K562 treated with DMSO at 1 percent for 48 hours (cell line): Measurements from ENCODE around the gene PET100. TPM values are rescaled to one million over a fixed set of nuclear protein-coding genes. Genes with fewer than 3 reads are reported as not detected.

Experiments used
- total RNA-seq: library from RNA; unstranded; fragments of 300-600 nt; gene quantifications from 2 replicates; pipeline ENCODE4 v1.2.3, GENCODE V29; 2022; ENCODE audit warnings: low replicate concordance; ENCODE audit errors: extremely low read depth

The PET100 gene, protein sequence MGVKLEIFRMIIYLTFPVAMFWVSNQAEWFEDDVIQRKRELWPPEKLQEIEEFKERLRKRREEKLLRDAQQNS
- total RNA-seq: not detected in 2 replicates

DNA sequence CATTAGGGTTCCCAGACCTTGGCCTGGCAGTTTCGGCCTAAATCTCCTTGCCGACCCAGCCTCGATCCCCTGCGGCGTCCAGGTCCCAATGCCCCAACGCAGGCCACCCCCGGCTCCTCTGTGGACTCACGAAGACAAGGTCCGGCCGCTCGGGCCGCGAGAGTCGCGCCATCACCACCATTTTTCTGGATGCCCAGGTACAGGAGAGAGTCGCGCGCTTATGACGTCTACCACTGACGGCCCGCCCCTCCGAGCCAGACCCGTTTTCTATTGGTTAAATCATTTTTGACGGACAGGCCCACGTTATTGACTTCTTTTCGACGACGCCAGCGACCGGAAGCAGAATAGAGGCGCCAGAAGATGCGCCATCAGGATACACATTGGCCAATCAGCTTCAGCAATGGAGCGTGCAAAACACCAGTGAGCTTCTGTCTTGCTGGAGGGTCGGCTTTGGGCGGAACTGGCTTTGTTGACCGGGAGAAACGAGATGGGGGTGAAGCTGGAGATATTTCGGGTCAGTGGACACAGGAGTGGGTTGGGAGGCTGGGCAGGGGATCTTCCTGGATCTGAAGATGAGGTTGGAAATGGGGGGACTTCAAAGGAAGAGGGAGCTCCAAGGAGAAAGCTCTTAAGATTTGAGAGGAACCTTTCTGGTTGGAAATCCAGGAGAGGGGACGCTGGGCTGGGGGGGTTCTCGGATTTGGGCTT, at the start of gene PET100, which contains the start of gene XAB2:
Gene PET100, plus strand, starts transcription at position 447 of the 708 bp plus-strand sequence. Its CDS starts 41 bp downstream, at position 488.
Gene XAB2, minus strand, starts transcription at position 199 of the 708 bp plus-strand sequence. Its CDS starts 18 bp downstream, at position 181.

DNA sequence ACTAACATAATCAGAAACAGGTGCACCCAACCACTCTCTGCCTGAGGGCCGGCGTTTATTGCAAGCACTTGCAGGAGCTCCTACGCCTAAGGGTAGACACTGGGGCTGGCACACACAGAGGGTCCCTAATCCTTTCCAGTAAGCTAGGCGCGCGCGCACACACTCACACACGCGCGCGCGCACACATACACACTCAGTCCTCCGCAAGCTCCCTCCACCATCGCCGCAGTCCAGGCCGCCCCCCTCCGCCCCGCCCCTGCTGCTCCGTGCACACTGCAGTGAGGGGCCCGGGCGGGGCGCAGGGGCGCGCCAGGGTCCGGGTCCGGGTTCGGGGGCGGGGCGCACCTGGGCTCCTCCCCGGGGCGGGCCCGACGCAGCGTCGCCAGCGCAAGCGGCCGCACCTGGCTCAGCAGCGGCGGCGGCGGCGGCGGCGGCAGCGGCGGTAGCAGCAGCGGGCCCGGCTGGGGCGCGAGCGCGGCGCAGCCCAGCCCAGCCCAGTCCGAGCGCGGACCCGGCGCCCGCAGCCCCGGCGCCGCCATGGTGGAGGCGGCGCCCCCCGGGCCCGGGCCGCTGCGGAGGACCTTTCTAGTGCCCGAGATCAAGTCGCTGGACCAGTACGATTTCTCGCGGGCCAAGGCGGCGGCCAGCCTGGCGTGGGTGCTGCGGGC, 34.0 kb upstream of the PET100 start, which contains the start of gene CAMSAP3:
Gene CAMSAP3, plus strand, starts transcription at position 398 of the 668 bp plus-strand sequence. Its CDS starts 140 bp downstream, at position 538.

GRCh38 chr19:7633698-7634097, 4.1 kb downstream of the PET100 start, which contains the start of gene PCP2:
Gene PCP2 (minus strand): TSS chr19:7633719. CDS start chr19:7633457, 262 bp downstream.

GRCh38 chr19:7636691-7637373, 7.2 kb downstream of the PET100 start, which contains the start of gene STXBP2:
Gene STXBP2 (plus strand): TSS chr19:7637110. CDS start chr19:7637150, 40 bp downstream.

GRCh38 chr19:7668842-7669241, 39.2 kb downstream of the PET100 start, which contains the start of gene RETN:
Gene RETN (plus strand): TSS chr19:7669049. CDS start chr19:7669327, 278 bp downstream.

GRCh38 chr19:7676854-7677253, 47.3 kb downstream of the PET100 start, which contains the start of gene MCEMP1:
Gene MCEMP1 (plus strand): TSS chr19:7677090. CDS start chr19:7677121, 31 bp downstream.

DNA sequence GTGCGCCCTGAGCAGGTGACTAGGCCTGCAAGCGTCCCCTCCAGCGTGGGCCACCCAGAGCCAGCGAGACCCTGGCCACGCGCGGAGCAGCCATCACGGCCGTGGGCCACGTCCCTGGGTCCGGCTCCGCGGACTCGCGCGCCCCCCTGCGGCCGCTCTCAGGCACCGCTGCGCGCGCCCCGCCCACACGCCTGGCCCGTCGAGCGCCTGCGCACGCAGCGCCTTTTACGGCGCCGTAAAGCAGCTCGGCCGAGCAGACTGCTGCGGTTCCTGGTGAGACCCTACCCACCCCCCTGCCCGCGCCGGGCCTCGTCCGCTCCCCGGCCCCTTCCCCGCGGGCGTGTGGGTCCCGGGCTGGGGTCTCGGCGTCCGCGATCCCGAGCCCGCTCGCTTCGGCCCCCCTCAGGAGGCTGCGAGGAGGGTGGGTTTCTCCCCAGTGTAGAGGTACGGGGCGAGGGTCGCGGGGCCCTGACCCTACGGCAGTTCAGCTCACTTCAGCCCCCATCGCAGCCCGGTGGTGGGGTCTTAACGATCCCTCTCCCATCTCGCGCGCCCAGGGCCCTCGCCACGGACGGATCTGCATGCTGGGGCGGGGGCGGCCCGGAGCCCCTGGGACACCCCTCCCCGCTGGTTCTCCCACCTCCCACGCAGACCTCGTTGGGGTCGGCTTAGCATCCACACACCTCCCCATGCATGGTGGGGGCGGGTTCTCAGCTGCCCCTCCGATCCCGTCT, 51.2 kb downstream of the PET100 start, which contains the start of gene TRAPPC5:
Gene TRAPPC5, plus strand, starts transcription at position 228 of the 734 bp plus-strand sequence. CDS start 1,421 bp downstream, outside the sequence.

Other genes with a start within 250 kb of the PET100 start
- not detected in 2 replicates for gene PEX11G, start 140.8 kb upstream of the PET100 start, total RNA-seq
- gene ZNF358, start 113.7 kb upstream of the PET100 start, total RNA-seq: not detected in 2 replicates
- not detected in 2 replicates for gene MCOLN1, start 107.2 kb upstream of the PET100 start, total RNA-seq
- gene PNPLA6, start 94.1 kb upstream of the PET100 start, total RNA-seq: not detected in 2 replicates
- gene CAMSAP3, start 33.9 kb upstream of the PET100 start, total RNA-seq: not detected in 2 replicates
- not detected in 2 replicates for gene XAB2, start 248 bp upstream of the PET100 start, total RNA-seq
- gene PCP2, start 3.9 kb downstream of the PET100 start, total RNA-seq: not detected in 2 replicates
- gene STXBP2, start 7.3 kb downstream of the PET100 start, total RNA-seq: not detected in 2 replicates
- gene RETN, start 39.3 kb downstream of the PET100 start, total RNA-seq: not detected in 2 replicates
- not detected in 2 replicates for gene MCEMP1, start 47.3 kb downstream of the PET100 start, total RNA-seq
- gene TRAPPC5, start 51.0 kb downstream of the PET100 start, total RNA-seq: not detected in 2 replicates
- gene FCER2, start 72.3 kb downstream of the PET100 start, total RNA-seq: not detected in 2 replicates
- not detected in 2 replicates for gene CLEC4G, start 102.3 kb downstream of the PET100 start, total RNA-seq
- gene CD209, start 117.7 kb downstream of the PET100 start, total RNA-seq: not detected in 2 replicates
- gene CLEC4M, start 133.4 kb downstream of the PET100 start, total RNA-seq: not detected in 2 replicates
- not detected in 2 replicates for gene EVI5L, start 200.4 kb downstream of the PET100 start, total RNA-seq
- not detected in 2 replicates for gene PRR36, start 244.6 kb downstream of the PET100 start, total RNA-seq